GM18868 (cell line): ENCODE results near the gene POU5F1.
"Not testable (repeated sequence)": the region's sequence is repeated elsewhere in the genome, so short reads cannot be mapped to it uniquely, and the experiment has no call there.

Experiments used
- ATAC-seq: cut with Tn5 transposase; IDR thresholded peaks from one replicate; pipeline ENCODE4 v1.9.1; 2021; ENCODE audit warnings: mild to moderate bottlenecking, moderate library complexity; ENCODE audit not compliant: unreplicated experiment

The POU5F1 gene

DNA sequence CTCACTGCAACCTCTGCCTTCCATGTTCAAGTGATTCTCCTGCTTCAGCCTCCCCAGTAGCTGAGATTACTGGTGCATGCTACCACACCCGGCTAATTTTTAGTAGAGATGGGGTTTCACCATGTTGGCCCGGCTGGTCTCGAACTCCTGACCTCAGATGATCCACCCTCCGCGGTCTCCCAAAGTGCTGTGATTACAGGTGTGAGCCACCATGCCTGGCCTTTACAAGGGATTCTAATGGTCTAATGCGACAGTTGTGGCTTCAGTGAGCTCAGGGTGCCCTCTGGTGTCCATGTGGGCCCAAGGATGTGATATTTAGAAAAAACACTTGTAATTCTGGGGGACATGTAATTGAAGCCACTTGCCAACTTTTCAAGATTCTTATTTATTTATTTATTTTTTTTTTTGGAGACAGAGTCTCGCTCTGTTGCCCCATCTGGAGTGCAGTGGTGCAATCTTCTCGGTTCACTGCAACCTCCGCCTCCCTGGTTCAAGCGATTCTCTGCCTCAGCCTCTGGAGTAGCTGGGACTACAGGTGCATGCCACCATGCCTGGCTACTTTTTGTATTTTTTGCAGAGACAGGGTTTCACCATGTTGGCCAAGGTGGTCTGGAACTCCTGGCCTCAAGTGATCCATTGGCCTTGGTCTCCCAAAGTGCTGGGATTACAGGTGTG is 22.1 kb upstream of the POU5F1 start:
- not testable (repeated sequence) for ATAC-seq

DNA sequence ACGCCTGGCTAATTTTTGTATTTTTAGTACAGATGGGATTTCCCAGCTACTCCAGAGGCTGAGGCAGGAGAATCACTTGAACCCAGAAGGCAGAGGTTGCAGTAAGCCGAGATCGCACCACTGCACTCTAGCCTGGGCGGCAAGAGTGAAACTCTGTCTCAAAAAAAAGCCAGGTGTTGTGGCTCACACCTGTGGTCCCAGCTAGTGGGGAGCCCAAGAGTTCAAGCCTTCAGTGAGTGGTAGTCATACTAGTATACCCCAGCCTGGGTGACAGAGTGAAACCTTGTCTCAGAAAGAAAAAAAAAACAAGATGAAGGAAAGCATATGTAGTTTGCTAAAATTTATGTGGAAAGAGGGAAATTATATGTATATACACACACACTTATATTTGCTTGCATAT is 20.0 kb upstream of the POU5F1 start:
- no peak for ATAC-seq

DNA sequence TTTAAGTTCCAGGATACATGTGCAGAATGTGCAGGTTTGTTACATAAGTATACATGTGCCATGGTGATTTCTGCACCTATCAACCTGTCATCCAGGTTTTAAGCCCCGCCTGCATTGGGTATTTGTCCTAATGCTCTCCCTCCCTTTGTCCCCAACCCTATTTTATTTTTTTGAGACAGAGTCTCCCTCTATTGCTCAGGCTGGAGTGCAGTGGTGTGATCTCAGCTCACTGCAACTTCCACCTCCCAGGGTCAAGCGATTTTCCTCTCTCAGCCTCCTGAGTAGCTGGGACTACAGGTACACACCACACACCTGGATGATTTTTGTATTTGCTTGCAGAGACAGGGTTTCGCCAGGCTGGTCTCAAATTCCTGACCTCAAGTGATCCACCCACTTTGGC is 18.7 kb upstream of the POU5F1 start:
- not testable (repeated sequence) for ATAC-seq

DNA sequence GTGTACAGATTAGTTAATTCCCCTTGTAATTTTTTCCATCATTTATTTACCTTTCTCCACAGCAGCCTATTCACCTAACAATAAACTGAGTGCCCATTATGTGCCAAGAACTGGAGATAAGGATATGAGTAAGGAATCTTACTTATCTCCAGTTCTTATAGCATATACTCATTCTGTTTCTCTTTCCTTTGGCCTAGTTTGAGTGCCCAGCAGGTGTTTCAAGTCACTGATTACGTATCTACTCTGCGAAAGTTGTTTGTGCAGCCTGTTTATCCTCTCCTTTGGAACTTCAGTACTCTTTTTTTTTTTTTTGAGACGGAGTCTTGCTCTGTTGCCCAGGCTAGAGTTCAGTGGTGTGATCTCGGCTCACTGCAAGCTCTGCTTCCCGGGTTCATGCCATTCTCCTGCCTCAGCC is 17.3 kb upstream of the POU5F1 start:
- no peak for ATAC-seq

DNA sequence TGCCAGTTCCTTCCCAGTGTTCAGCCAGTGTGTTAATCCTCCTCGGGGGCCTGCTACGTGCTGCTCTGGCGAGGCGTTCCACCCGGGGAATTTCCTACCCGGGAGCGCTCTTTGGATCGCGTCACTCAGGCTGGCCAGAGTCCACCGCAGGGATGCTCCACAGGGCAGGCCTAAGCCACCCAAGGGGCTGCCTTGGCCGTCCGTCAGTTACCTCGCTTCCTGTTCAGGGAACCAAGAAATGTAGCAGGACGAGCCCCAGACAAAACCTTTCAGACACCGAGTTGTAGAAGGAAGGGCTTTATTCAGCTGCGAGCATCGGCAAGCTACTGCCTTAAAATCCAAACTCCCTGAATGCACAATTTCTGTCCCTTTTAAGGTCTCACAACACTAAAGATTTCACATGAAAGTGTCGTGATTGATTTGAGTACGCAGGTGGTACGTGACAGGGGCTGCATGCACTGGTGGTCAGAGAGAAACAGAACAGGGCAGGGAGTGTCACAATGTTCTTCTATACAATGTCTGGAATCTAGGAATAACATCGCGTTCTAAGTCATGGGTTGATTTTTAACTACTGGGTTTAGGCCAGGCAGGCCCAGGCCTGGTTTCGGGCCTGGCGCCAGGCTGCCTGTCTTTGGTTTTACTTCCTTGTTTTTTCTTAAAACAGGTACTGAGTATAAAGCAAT is 15.7 kb upstream of the POU5F1 start:
- ATAC-seq: no peak

DNA sequence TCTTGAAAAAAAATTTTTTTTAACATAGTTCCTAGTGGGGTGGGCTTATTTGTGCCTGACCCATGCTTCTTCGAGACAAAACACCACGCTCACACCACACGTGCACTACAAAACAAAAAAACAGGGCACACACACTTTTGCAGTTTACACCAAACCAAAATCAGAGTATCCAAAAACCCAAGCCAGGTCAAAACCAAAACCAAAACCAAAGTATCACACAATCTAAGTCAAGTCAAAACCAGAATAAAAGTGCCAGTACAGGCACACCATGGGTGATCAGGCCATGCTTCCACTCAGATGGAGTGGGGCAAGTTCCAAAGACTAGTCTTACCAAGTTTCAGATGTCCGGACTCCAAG is 15.2 kb upstream of the POU5F1 start:
- not testable (repeated sequence) for ATAC-seq

DNA sequence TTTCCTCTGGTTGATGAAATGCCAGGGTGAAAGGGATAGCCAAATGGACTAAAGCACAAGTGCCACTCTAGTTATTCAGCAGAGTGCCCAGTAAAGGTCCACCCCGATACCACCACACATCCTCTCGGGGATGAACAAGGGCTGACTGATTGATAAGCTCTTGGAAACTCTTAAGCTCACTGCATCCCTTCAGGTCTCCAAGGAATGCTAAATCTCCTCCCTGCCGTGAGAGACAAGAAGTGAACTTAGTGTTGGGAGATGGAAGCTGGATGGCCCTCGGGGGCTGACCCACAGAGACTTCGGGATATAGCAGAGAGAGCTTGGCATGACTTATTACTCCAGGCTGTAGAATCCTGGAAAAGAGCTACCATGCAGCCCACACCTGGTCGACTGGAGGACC is 13.4 kb upstream of the POU5F1 start:
- not testable (repeated sequence) for ATAC-seq

DNA sequence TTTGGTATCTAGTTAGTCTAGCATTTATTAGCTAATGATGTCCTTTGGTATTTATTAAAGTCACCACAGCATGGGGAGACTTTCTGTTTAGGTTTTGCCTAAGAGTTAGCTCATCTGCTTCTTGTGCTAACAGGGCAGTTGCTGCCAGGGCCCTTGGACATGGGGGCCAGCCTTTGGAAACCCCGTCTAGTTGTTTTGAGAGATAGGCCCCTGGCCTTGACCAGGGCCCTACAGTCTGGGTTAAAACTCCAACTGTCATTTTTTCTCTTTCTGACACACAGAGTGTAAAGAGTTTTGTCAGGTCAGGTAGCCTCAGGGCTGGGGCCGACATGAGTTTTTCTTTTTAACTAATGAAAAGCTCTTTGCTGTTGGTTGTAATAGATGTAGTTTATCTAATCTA is 12.8 kb upstream of the POU5F1 start:
- not testable (repeated sequence) for ATAC-seq

DNA sequence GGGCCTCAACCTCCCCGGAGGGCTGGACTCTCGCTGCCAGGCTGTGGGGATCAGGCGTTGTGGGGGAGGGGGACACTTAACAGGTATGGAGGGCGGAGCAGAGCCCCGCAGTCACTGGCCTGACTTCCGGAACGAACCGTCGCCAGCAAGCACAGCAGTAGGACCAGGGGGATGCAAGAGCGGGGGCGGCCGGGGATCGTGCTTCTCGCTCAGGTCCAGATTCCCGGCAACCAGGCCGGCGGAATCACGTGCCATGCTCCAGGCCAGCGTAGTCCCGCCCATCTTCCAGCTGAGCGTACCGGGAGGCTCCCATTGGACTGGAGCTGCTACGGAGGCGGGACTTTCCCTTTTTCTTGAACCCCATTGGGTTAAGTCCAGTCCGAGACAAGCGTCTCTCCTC is 10.0 kb upstream of the POU5F1 start:
- ATAC-seq: no peak

DNA sequence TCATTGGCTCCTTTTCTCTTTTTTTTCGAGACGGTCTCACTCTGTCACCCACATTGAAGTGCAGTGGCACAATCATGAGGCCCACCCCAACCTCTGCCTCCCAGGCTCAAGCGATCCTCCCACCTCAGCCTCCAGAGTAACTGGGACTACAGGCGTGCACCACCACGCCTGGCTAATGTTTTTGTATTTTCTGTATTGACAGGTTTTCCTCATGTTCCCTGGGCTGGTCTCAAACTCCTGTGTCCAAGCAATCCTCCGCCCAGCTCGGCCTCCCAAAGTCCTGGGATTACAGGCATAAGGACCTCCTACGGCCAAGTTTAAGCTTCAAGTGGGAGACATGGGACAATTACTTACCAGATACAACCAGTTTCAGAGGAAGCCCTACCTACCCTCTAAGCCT is 9.4 kb upstream of the POU5F1 start:
- no peak for ATAC-seq

DNA sequence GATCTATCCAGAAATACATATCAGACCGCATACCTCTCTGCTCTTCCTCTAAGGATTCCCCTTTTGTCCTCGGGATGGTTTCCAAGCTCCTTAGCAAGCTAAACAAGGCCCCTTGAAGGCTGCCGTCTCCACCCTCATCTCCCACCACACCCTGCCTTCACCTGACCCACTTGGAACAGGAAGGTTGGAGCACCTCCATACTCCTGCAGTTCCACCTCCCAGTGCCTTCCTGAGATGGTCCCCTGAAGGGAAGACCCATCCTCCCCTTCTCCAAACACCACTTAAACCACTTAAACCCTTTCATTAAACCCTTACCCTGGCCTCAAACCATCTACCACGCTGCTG is 8.5 kb upstream of the POU5F1 start:
- ATAC-seq: no peak

DNA sequence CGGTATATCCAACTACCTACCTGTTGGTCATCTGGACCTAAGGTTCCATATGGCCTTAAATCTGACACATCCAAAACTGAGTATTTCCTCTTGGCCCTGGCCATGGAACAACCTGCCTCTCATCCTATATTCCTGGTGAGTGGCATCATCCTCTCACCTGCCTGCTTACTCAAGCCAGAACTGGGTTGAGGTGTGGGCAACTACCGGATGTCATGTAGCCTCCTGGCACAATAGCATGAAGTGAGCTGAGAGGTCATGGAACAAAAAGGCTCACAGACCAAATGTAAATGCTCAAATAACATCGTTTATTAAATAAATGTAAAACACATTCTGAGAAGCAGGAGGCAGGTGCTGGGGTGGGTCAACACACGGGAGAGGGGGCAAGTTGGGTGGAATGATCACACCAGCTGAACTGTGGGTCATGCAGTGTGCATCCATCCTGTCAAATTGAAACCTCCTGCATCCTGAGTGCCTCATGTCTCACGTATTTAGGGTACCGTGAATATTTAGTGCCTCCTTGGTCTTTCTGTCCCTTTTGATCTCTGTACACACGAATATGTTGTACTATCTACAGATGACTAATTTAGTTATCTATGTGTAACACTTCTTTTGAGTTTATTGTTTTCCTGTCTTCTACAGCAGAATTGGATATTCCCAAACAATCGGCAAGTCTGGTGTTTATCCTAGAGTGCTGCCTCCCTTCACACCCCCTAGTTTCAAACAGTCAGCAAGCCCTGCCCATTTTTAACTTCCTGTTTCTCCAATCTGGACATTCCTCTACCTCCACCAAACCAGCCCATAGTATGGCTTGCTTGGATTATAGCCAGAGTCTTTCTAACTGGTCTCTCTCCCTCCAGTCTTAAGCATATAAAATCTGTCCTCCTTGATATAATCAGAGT is 7.9 kb upstream of the POU5F1 start:
- ATAC-seq: no peak

DNA sequence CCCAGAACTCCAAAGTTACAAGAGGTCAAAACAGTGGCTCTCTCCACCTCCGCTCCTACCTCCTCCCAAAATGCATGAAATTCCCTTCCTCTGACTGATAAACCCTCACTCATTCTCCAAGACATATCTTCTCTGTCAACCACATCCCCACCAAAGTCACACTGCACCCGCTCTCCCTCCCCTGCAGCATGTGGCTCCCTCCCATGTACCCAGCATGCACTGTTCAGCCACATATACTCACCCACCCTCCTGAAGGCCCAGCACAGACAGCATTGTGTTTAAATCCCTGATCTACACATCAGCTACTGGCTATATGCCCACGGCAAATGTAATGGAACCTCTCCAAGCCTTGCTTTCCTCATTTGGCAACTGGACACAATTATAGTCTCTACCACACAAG is 5.5 kb upstream of the POU5F1 start:
- ATAC-seq: no peak

DNA sequence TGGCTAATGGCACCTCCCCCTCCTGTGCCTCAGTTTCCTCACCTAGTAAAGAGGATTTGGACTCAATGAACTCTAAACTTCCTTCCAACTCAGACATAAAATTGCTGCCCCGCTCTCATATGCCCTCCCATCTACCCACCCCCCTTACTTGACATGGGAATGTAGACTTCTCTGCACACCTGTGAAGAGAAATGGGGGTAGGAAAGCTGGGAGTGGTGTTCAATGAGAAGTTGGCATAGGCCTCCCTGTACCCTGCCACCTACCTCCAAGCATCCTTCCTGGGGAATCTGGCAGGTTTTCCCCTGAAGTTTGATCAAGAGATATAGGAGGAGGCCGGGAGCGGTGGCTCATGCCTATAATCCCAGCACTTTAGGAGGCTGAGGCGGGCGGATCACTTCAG is 3.9 kb upstream of the POU5F1 start:
- no peak for ATAC-seq

DNA sequence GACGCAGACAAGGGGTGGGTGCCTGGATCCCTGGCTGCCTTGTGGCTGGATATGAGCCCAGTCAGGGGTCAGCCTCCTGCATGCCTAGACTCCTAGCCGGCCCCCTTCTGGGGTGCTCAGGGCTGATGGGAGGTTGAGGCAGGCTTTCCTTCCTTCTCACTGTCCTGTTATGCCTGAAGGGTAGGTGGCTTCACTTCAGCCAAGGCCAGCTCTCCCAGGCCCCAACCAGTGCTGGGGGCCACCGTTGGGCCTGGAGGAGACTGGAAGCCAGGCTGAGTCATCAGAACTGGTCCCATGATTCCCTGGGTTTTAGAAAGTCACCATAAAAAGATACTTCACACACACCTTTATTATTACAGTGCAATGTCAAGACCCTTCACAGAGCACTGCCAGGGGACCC is 2.9 kb upstream of the POU5F1 start:
- ATAC-seq: no peak

DNA sequence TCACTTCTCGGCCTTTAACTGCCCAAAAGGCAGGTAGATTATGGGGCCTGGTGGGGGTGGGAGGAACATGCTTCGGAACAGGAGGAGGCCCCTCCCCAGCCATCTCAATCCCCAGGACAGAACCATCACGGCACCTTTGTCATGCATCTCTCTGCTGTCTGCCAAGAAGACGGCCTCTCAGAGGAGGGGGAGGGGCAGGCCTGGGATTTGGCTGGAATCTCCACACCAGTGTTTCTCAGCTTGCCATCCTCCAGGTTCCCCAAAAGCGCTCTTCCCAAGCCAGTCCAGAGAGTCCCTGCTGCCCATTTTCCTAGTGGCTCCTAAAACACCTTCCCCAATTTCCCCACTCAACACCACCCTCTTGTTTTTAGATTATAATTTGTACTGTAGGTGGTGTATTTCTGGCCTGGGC is 2.5 kb upstream of the POU5F1 start:
- ATAC-seq: no peak

DNA sequence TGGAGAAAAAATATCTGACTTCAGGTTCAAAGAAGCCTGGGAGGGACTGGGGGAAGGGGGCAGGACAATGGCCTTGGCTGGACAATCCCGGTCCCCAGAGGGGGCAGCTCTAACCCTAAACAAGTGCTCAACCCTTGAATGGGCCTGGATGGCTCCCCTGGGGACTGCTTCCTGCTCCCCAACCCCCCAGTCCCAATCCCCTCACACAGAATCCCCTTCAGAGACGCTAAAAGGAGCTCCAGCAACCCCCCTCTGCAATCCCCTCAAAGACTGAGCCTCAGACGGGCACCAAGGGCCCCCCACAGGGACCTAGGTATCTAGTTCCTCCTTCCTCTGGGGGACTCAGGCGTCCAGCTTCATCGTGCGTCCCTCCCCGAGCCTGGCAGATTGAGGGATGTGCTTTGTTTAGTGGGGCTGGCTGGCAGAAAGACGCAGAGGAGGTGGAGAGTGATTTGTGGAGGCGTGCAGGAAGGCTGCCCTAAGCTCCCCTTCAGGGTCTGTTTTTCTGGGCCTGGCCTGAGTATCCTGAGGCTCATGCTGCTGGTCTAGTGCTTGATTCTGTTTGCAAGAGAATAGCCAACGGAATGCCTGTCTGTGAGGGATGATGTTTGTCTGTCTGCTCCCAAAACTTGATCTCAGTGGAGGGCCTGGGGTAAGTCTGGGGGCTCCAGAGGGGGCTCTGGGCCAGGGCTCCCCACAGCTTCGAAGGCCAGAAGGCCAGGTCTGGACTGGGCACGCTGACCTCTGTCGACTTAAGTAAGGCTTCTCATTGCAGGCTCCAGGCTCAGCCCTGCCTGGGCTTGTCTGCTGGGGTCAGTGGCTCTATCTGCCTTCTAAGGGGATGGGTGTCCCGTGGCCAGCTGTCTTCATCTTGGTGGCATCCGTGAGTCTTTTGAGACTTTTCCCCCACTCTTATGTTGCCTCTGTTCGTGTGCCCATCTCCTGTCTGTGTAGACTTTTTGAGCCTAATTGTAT is 1.7 kb upstream of the POU5F1 start:
- no peak for ATAC-seq

DNA sequence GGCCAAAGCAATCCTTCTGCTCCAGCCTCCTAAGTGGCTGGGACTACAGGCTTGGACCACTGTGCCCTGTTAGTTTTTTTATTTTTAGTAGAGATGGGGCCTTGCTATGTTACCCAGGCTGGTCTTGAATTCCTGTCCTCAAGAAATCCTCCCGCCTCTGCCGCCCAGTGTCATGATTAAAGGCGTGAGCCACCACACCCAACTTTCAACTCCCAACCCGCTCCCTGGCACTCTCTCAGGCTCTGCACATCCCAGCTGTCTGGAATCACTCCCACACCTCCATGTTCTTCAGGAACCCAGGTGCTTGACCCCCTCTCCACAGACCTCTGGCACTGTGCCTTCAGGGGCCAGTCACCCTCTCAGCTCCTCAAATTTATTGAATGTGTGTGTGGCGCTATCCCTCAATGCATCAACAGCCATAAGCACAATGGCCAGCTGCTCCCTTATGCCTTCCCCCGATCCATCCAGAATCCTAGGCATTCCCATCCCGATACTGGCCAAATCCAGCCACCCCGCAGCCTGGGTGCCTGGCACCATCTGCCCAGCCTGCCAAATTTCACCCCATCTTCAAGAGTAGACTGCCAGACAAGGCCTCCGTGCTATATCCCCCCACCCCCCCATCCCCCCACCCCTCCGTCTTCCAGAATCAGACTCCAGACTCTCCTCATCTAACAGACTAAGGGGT is 647 bp upstream of the POU5F1 start:
- ATAC-seq: no peak

DNA sequence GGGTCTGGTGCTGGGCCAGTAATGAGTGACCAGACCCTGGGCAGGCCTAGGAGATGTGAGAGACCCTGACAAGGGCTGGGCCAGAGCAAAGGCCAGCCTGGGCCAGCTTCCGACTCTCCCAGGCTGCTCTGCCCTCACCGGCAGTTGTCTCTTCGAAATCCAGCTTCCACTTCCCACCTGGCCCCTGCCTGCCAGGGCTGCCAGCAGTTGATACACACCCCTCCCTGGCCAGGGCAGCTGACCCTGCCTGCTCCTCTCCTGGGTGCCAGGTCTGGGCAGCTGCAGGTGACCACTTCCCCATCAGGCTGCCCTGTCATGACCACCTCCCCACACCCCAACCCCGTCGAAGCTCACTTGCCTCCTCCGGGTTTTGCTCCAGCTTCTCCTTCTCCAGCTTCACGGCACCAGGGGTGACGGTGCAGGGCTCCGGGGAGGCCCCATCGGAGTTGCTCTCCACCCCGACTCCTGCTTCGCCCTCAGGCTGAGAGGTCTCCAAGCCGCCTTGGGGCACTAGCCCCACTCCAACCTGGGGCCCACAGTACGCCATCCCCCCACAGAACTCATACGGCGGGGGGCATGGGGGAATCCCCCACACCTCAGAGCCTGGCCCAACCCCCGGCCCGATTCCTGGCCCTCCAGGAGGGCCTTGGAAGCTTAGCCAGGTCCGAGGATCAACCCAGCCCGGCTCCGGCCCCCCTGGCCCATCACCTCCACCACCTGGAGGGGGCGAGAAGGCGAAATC is 453 bp downstream of the POU5F1 start:
- ATAC-seq: not testable (repeated sequence)
